ENCODE results near the gene PLPPR5. TPM values are rescaled to one million over a fixed set of nuclear protein-coding genes. Genes with fewer than 3 reads are reported as not detected.
"Not testable (repeated sequence)": the region's sequence is repeated elsewhere in the genome, so short reads cannot be mapped to it uniquely, and the experiment has no call there.

PLPPR5 gene
- total RNA-seq, result under 1 TPM in 2 of 4 donors, not detected in 2; 0.17 TPM

- no peak for TF ChIP-seq EP300 (IDR thresholded peaks at IDR 0.05)
- no peak for TF ChIP-seq POLR2A (IDR thresholded peaks at IDR 0.05; ENCODE audit: low read depth)
- no peak for TF ChIP-seq POLR2AphosphoS5 (IDR thresholded peaks at IDR 0.05)
- no peak for TF ChIP-seq CTCF (IDR thresholded peaks at IDR 0.05)
- peaks cover 0 to 44% (median 20%) of the 10 kb centered on the region in 4 donors for H3K27me3 ChIP-seq
Observed at GRCh38 chr1:99004861-99005442, at the start of gene PLPPR5. PLPPR5 (minus strand) TSS chr1:99004861; CDS start chr1:99004671, 190 bp downstream.

GRCh38 chr1:99051611-99052283, 47.1 kb upstream of the PLPPR5 start:
- intact Hi-C loops (cut with DNase I), result no loop called here
- Histone ChIP-seq H3K9me3 (no peaks in the 10 kb centered on the region), H3K27me3 (no peaks in the 10 kb centered on the region), H3K4me3 (no peak overlapping the region), H3K27ac (replicated peaks in 1 of 4) (no peak overlapping the region), H3K4me1 (no peaks in the 10 kb centered on the region), H3K36me3 (no peaks in the 10 kb centered on the region)
- WGBS, result 95% methylated on average over 7 of the region's 10 CpGs
- TF ChIP-seq CTCF (IDR thresholded peaks at IDR 0.05), result no peak
- DNase-seq (ENCODE audit: extremely low spot score), result no peak

More at GRCh38 chr1:99004861-99005442, at the start of gene PLPPR5:
- intact Hi-C loops (cut with DNase I), result no loop called here
- 3% methylated on average over 27 of the region's 56 CpGs for WGBS
- Histone ChIP-seq H3K27ac (replicated peaks in 1 of 4) (no peak within 1 kb of the TSS), H3K4me1 (peaks cover 10 to 20% (median 17%) of the 10 kb centered on the region in 4 donors), H3K9me3 (no peaks in the 10 kb centered on the region), H3K36me3 (no peaks in the 10 kb centered on the region), H3K4me3 (peak within 1 kb of the TSS; percentile 29 to 58 (median 47))
- DNase-seq (ENCODE audit: extremely low spot score), result no peak

- Histone ChIP-seq H3K9me3 (peaks cover 0 to 4% (median 1%) of the 10 kb centered on the region in 4 donors), H3K27me3 (no peaks in the 10 kb centered on the region), H3K36me3 (no peaks in the 10 kb centered on the region), H3K4me3 (no peak overlapping the region), H3K4me1 (no peaks in the 10 kb centered on the region), H3K27ac (replicated peaks in 1 of 4) (no peak overlapping the region)
- intact Hi-C loops (cut with DNase I), result no loop called here
- no peak for DNase-seq (ENCODE audit: extremely low spot score)
- TF ChIP-seq CTCF (IDR thresholded peaks at IDR 0.05) (no peak), EP300 (IDR thresholded peaks at IDR 0.05) (no peak), POLR2AphosphoS5 (IDR thresholded peaks at IDR 0.05) (no peak), POLR2A (IDR thresholded peaks at IDR 0.05; ENCODE audit: low read depth) (no peak)
- WGBS, result 58% methylated on average over 3 of the region's 3 CpGs
Observed at GRCh38 chr1:99049745-99050144, 45.1 kb upstream of the PLPPR5 start.

- H3K27ac ChIP-seq (replicated peaks in 1 of 4); DNase-seq (ENCODE audit: extremely low spot score); H3K4me3 ChIP-seq; H3K36me3 ChIP-seq; H3K4me1 ChIP-seq; intact Hi-C loops (cut with DNase I); H3K27me3 ChIP-seq: not testable (repeated sequence)
- WGBS, result 60% methylated on average over 5 of the region's 5 CpGs
- peaks cover 0 to 45% (median 19%) of the 10 kb centered on the region in 4 donors for H3K9me3 ChIP-seq
Observed at GRCh38 chr1:99036746-99037145, 32.1 kb upstream of the PLPPR5 start.

- intact Hi-C loops (cut with DNase I), result no loop called here
- Histone ChIP-seq H3K27ac (replicated peaks in 1 of 4) (no peak overlapping the region), H3K9me3 (no peaks in the 10 kb centered on the region), H3K36me3 (no peaks in the 10 kb centered on the region), H3K4me3 (no peak overlapping the region), H3K4me1 (no peaks in the 10 kb centered on the region), H3K27me3 (no peaks in the 10 kb centered on the region)
- WGBS, result 64% methylated on average over 3 of the region's 3 CpGs
- DNase-seq (ENCODE audit: extremely low spot score), result no peak
- no peak for TF ChIP-seq CTCF (IDR thresholded peaks at IDR 0.05)
- no peak for TF ChIP-seq POLR2A (IDR thresholded peaks at IDR 0.05; ENCODE audit: low read depth)
- TF ChIP-seq EP300 (IDR thresholded peaks at IDR 0.05), result no peak
- no peak for TF ChIP-seq POLR2AphosphoS5 (IDR thresholded peaks at IDR 0.05)
Observed at GRCh38 chr1:99018313-99018712, 13.7 kb upstream of the PLPPR5 start.
